Fibroblast of lung (primary cell): Measurements from ENCODE around the gene TOPAZ1. TPM values are rescaled to one million over a fixed set of nuclear protein-coding genes. Genes with fewer than 3 reads are reported as not detected.

ENCODE experiments used
- DNase-seq, 2 donors: peaks; one replicate each; pipeline versions ENCODE4 v3.0.0 to v3.0.0-alpha.2; 2010; ENCODE audit warnings: low read depth in 2 of 2
- H2AFZ ChIP-seq: 2 replicates; pipeline ENCODE4 v1.5.1; 2012; ENCODE audit warnings: low read length, control low read depth, inconsistent platforms
- H3K27ac ChIP-seq: 2 replicates; pipeline ENCODE4 v1.5.1; 2011; ENCODE audit warnings: low read length, control low read depth; ENCODE audit not compliant: insufficient read depth
- H3K27me3 ChIP-seq: 2 replicates; pipeline ENCODE4 v1.5.1; 2011; ENCODE audit warnings: mild to moderate bottlenecking, low read length; ENCODE audit not compliant: control insufficient read depth, insufficient read depth
- H3K36me3 ChIP-seq: 2 replicates; pipeline ENCODE4 v1.5.1; 2011; ENCODE audit warnings: low read length; ENCODE audit not compliant: control insufficient read depth, insufficient read depth
- H3K4me1 ChIP-seq: 2 replicates; pipeline ENCODE4 v1.5.1; 2011; ENCODE audit warnings: low read length; ENCODE audit not compliant: control insufficient read depth, insufficient read depth; ENCODE audit errors: extremely low read depth
- H3K4me2 ChIP-seq: 2 replicates; pipeline ENCODE4 v1.5.1; 2011; ENCODE audit warnings: low read length, control low read depth; ENCODE audit not compliant: insufficient read depth; ENCODE audit errors: extremely low read depth
- H3K4me3 ChIP-seq, 4 experiments: fragments of 200-600 bp in 1 of 4; sonication (generic) in 1 of 4; replicated peaks in 1 of 4; 2 replicates each; pipeline ENCODE4 v1.5.1; 2011 to 2016; ENCODE audit warnings: low read length in 4 of 4, low read depth in 3 of 4, mild to moderate bottlenecking in 3 of 4, control low read depth in 2 of 4, inconsistent platforms in 1 of 4, mixed read lengths in 1 of 4; ENCODE audit not compliant: insufficient read depth in 1 of 4; ENCODE audit errors: control extremely low read depth in 1 of 4
- H3K79me2 ChIP-seq: 2 replicates; pipeline ENCODE4 v1.5.1; 2012; ENCODE audit warnings: mild to moderate bottlenecking, low read length, inconsistent platforms; ENCODE audit not compliant: control insufficient read depth, insufficient read depth
- H3K9ac ChIP-seq: 2 replicates; pipeline ENCODE4 v1.5.1; 2011; ENCODE audit warnings: mild to moderate bottlenecking, low read length, control low read depth; ENCODE audit not compliant: insufficient read depth
- H3K9me3 ChIP-seq: 2 replicates; pipeline ENCODE4 v1.5.1; 2012; ENCODE audit warnings: low read depth, low read length; ENCODE audit not compliant: control insufficient read depth, insufficient read depth
- H4K20me1 ChIP-seq: 2 replicates; pipeline ENCODE4 v1.5.1; 2011; ENCODE audit warnings: low read length; ENCODE audit not compliant: control insufficient read depth, insufficient read depth; ENCODE audit errors: extremely low read depth
- CTCF ChIP-seq, 2 donors: IDR thresholded peaks in 1 of 2; conservative IDR thresholded peaks in 1 of 2; 1 replicate in 1 of 2; 2 replicates in 1 of 2; pipeline ENCODE4 v1.5.1; 2011 to 2012; ENCODE audit warnings: low read length in 2 of 2, control low read depth in 1 of 2, inconsistent platforms in 1 of 2, low read depth in 1 of 2, mild to moderate bottlenecking in 1 of 2
- EZH2 ChIP-seq: IDR thresholded peaks from 2 replicates; pipeline ENCODE4 v1.5.1; 2012; ENCODE audit warnings: low read length, control low read depth, mild to moderate bottlenecking; ENCODE audit errors: missing control alignments
- polyA plus RNA-seq, 2 donors: library from polyadenylated mRNA; depleted of rRNA in 1 of 2; stranded (reverse) in 1 of 2; unstranded in 1 of 2; fragments of >200 nt; gene quantifications; 2 replicates each; pipeline ENCODE4 v1.2.1, GENCODE V29; 2011 to 2012; ENCODE audit warnings: missing spikeins in 1 of 2
- total RNA-seq: library from RNA; depleted of rRNA; stranded (reverse); fragments of >200 nt; gene quantifications from 2 replicates; pipeline ENCODE4 v1.2.1, GENCODE V29; 2014

The TOPAZ1 gene
- total and polyA plus RNA-seq, 2 donors (not counting 1 experiment from before 2014, with no cell fraction given) = not detected

DNA sequence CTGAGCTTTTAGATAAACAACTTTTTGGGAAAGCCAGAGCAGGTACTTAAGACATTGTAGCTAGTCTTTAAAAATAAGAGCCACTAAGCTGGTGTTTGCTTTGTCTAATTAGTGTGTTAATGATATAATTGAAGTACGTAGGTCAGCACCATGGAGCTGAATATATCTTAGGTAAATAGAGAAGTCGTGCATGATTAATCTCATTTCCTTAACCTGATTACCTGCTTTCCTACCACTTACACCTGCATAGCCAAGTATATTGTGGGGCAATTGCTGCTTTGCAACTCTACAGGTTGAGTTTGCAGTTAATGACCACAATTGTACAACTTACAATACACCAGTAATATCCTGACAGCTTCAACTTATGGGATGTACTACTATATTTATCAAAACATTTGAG lies 17.6 kb upstream of the TOPAZ1 start:
- DNase-seq = no peak
- Histone ChIP-seq H2AFZ (no peak overlapping the region), H3K27me3 (no peaks in the 10 kb centered on the region), H3K4me1 (no peaks in the 10 kb centered on the region), H3K9me3 (no peaks in the 10 kb centered on the region), H3K4me3 (no peak overlapping the region), H3K9ac (no peak overlapping the region), H3K27ac (no peak overlapping the region), H3K4me2 (no peak overlapping the region), H3K79me2 (no peaks in the 10 kb centered on the region), H3K36me3 (no peaks in the 10 kb centered on the region), H4K20me1 (no peaks in the 10 kb centered on the region)
- TF ChIP-seq EZH2 (no peak), CTCF (conservative IDR thresholded peaks at IDR 0.05 in 1 of 2, IDR thresholded peaks at IDR 0.05 in 1 of 2; ENCODE audit: low read depth in 1 of 2, low read length in 2 of 2) (no peak)

DNA sequence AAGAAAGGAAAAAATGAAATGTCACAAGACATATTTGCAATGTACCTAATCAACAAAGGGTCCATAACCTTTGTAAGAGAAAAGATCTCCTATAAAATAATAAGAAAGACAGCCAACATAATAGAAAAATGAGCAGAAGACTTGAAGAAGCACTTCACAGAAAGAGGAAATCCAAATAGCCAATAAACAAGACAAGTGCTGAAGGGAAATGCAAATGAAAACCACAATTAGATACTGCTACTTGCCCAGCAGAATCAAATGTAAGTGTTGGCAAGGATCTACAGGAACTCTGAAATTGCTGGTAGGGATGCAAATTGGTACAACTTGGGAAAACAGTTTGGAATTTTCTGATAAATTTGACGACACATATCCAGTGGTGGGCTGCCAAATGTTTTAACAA lies 15.1 kb upstream of the TOPAZ1 start:
- no peak overlapping the region for H3K4me2 ChIP-seq
- H3K9ac ChIP-seq = no peak overlapping the region
- H3K4me1 ChIP-seq = no peaks in the 10 kb centered on the region
- TF ChIP-seq CTCF (conservative IDR thresholded peaks at IDR 0.05 in 1 of 2, IDR thresholded peaks at IDR 0.05 in 1 of 2; ENCODE audit: low read depth in 1 of 2, low read length in 2 of 2) = no peak
- no peak for TF ChIP-seq EZH2
- H4K20me1 ChIP-seq = no peaks in the 10 kb centered on the region
- DNase-seq = no peak
- H3K27ac ChIP-seq = no peak overlapping the region
- no peaks in the 10 kb centered on the region for H3K79me2 ChIP-seq
- H3K27me3 ChIP-seq = no peaks in the 10 kb centered on the region
- no peaks in the 10 kb centered on the region for H3K9me3 ChIP-seq
- no peak overlapping the region for H3K4me3 ChIP-seq
- H2AFZ ChIP-seq = no peak overlapping the region
- no peaks in the 10 kb centered on the region for H3K36me3 ChIP-seq

DNA sequence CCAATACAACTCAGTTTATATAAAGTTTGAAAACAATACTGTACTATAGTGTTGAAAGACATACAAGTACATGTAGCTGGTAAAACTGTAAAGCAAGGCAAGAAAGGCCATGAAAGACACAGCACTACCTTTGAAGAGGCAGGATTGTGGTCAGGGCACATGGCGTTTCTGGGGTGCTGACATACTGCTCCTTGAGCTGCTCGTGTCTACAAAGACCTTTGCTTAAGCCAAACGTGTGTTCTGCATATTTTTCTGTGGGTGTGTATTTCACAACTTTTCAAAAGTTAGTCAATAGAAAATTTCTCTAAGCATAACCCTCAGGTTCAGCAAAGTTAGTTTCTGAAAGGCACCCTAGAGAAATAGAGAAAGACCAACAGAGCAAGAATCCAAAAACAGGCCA lies 14.1 kb upstream of the TOPAZ1 start:
- H4K20me1 ChIP-seq = no peaks in the 10 kb centered on the region
- no peak for DNase-seq
- no peak overlapping the region for H3K27ac ChIP-seq
- no peak overlapping the region for H3K4me2 ChIP-seq
- H3K9ac ChIP-seq = no peak overlapping the region
- H3K4me3 ChIP-seq = no peak overlapping the region
- H2AFZ ChIP-seq = no peak overlapping the region
- no peaks in the 10 kb centered on the region for H3K79me2 ChIP-seq
- H3K27me3 ChIP-seq = no peaks in the 10 kb centered on the region
- H3K9me3 ChIP-seq = no peaks in the 10 kb centered on the region
- TF ChIP-seq CTCF (conservative IDR thresholded peaks at IDR 0.05 in 1 of 2, IDR thresholded peaks at IDR 0.05 in 1 of 2; ENCODE audit: low read depth in 1 of 2, low read length in 2 of 2) (no peak), EZH2 (no peak)
- no peaks in the 10 kb centered on the region for H3K36me3 ChIP-seq
- H3K4me1 ChIP-seq = no peaks in the 10 kb centered on the region
